ENCODE measurements around the gene CADPS2.

Gene CADPS2

DNA sequence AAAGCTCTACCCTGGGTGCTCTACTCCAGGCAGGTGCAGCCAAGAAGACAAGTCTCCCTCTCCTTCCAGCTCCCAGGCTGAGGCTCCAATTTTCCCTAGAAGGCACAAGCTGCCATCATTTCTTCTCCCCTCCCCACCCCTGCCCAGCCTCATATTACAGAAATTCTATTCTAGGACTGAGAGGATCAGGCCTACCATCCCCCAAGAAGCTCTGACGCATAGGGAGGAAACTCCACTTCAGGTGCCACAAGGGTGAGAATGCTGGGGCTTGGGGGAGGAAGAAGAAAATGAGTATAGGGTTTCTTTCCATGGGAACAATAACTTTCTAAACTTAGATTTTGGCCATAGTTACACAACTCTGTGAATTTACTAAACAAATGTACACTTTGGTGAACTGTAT lies 617.0 kb downstream of the CADPS2 start:
- no peak for DNase-seq (ENCODE audit: low read depth)

All from GM04504 (cell line).